Esophagus muscularis mucosa (tissue), 4 donors: ENCODE data around the gene POU3F1. TPM values are rescaled to one million over a fixed set of nuclear protein-coding genes. Genes with fewer than 3 reads are reported as not detected.
A peak's percentile ranks its signal among the peaks of the same experiment; 100 is the strongest.

ENCODE experiments used
- DNase-seq: peaks from one replicate; pipeline ENCODE4 v3.0.0-alpha.2; 2017; ENCODE audit errors: extremely low spot score
- H3K27ac ChIP-seq, 4 donors: fragments of 200-600 bp; sonication (generic); replicated peaks in 1 of 4; 1 replicate in 3 of 4; 2 replicates in 1 of 4; pipeline ENCODE4 v1.5.1; 2016 to 2019; ENCODE audit warnings: mild to moderate bottlenecking in 1 of 4
- H3K27me3 ChIP-seq, 4 donors: fragments of 200-600 bp; sonication (generic); one replicate each; pipeline versions ENCODE4 v1.5.1 to v1.6.0; 2016 to 2019
- H3K36me3 ChIP-seq, 4 donors: fragments of 200-600 bp; sonication (generic); one replicate each; pipeline ENCODE4 v1.5.1; 2016 to 2019
- H3K4me1 ChIP-seq, 4 donors: fragments of 200-600 bp; sonication (generic); one replicate each; pipeline ENCODE4 v1.5.1; 2016 to 2019
- H3K4me3 ChIP-seq, 4 donors: fragments of 200-600 bp; sonication (generic); 1 replicate in 2 of 4; 2 replicates in 2 of 4; pipeline ENCODE4 v1.5.1; 2016 to 2019; ENCODE audit warnings: mild to moderate bottlenecking in 4 of 4, moderate library complexity in 1 of 4
- H3K9me3 ChIP-seq, 4 donors: fragments of 200-600 bp; sonication (generic); 1 replicate in 3 of 4; 2 replicates in 1 of 4; pipeline ENCODE4 v1.5.1; 2016 to 2019
- CTCF ChIP-seq, 3 experiments: fragments of 200-600 bp in 2 of 3; fragments of 450-650 bp in 1 of 3; sonication (generic) in 2 of 3; IDR thresholded peaks; one replicate each; pipeline ENCODE4 v1.5.1; 2017 to 2019; ENCODE audit warnings: antibody characterized with exemption in 3 of 3, mild to moderate bottlenecking in 2 of 3, moderate library complexity in 1 of 3
- EP300 ChIP-seq: sonication (generic); formaldehyde crosslinking; IDR thresholded peaks from one replicate; pipeline ENCODE4 v1.6.1; 2017; ENCODE audit warnings: antibody characterized with exemption
- POLR2A ChIP-seq: fragments of 450-650 bp; IDR thresholded peaks from one replicate; pipeline ENCODE4 v1.6.1; 2017; ENCODE audit warnings: antibody characterized with exemption, moderate library complexity, mild to moderate bottlenecking, low read depth
- POLR2AphosphoS5 ChIP-seq, 2 donors: sonication (generic); formaldehyde crosslinking; IDR thresholded peaks; one replicate each; pipeline ENCODE4 v1.6.1; 2017; ENCODE audit warnings: antibody characterized with exemption in 2 of 2
- WGBS: methylation state at CpG from one replicate; pipeline ENCODE4 v1.1.5; 2018; 5-methylcytosine and 5-hydroxymethylcytosine counted together
- intact Hi-C: fragments of 100-400 bp; cut with DNase I; formaldehyde crosslinking; loops from one replicate; pipeline ENCODE4 v1.15.1; 2023
- small RNA-seq, 3 donors: library from RNA; depleted of rRNA; stranded (forward); fragments of <200 nt; gene quantifications; one replicate each; pipeline ENCODE3, GENCODE V24; 2016
- total RNA-seq, 4 donors: library from RNA; depleted of rRNA; stranded (reverse); fragments of >200 nt; gene quantifications; one replicate each; pipeline versions ENCODE4 v1.1.0 to v1.2.1, GENCODE V29; 2016

The POU3F1 gene
- total RNA-seq, 4 donors from 2014 or later, result 0.29 to 1.3 (median 0.33) TPM; not detected in 1

GRCh38 chr1:37997256-37998088 is 49.1 kb downstream of the POU3F1 start:
- peak overlapping the region; percentile 93 to 97 (median 95) for H3K27ac ChIP-seq
- DNase-seq, result no peak
- no peaks in the 10 kb centered on the region for H3K9me3 ChIP-seq
- H3K4me3 ChIP-seq, result no peak overlapping the region
- TF ChIP-seq CTCF (IDR thresholded peaks at IDR 0.05) (no peak), POLR2AphosphoS5 (IDR thresholded peaks at IDR 0.05) (no peak), POLR2A (no peak)
- intact Hi-C loops, result no loop called here
- H3K4me1 ChIP-seq, result peaks cover 76 to 81% (median 79%) of the 10 kb centered on the region in 4 donors
- WGBS, result 84% methylated on average over 19 of the region's 25 CpGs
- H3K36me3 ChIP-seq, result peaks cover 0 to 24% (median 21%) of the 10 kb centered on the region in 4 donors
- H3K27me3 ChIP-seq, result no peaks in the 10 kb centered on the region

- Histone ChIP-seq H3K9me3 (no peaks in the 10 kb centered on the region), H3K27me3 (no peaks in the 10 kb centered on the region), H3K36me3 (peaks cover 0 to 24% (median 21%) of the 10 kb centered on the region in 4 donors), H3K4me3 (peak overlapping the region; percentile 58 to 71 (median 62)), H3K4me1 (peaks cover 60 to 64% (median 63%) of the 10 kb centered on the region in 4 donors), H3K27ac (peak overlapping the region; percentile 93 to 97 (median 95))
- intact Hi-C loops, result no loop called here
- TF ChIP-seq EP300 (peak; percentile 26), POLR2A (no peak), POLR2AphosphoS5 (IDR thresholded peaks at IDR 0.05) (peak; percentile 84 to 90)
- peak; percentile 93 for DNase-seq
- WGBS, result 2% methylated on average over 34 of the region's 46 CpGs
These were observed 50.7 kb downstream of the POU3F1 start for GRCh38 chr1:37995751-37996345.

- Histone ChIP-seq H3K4me1 (peaks cover 56 to 63% (median 60%) of the 10 kb centered on the region in 4 donors), H3K9me3 (no peaks in the 10 kb centered on the region), H3K27ac (peak overlapping the region; percentile 93 to 97 (median 95)), H3K36me3 (peaks cover 0 to 24% (median 21%) of the 10 kb centered on the region in 4 donors), H3K4me3 (peak overlapping the region; percentile 58 to 71 (median 62)), H3K27me3 (no peaks in the 10 kb centered on the region)
- TF ChIP-seq CTCF (IDR thresholded peaks at IDR 0.05) (no peak), EP300 (no peak), POLR2A (no peak), POLR2AphosphoS5 (IDR thresholded peaks at IDR 0.05) (no peak)
- no peak for DNase-seq
- 47% methylated on average over 11 of the region's 11 CpGs for WGBS
- intact Hi-C loops, result no loop called here
These were observed 51.6 kb downstream of the POU3F1 start for GRCh38 chr1:37994886-37995566.

Small RNAs within 50 kb of the gene (small RNA-seq; reads per million reads assigned to genes)
- 0 reads per million in 3 donors for gene MIR3659

Other genes starting within 250 kb of the POU3F1 start
- gene C1orf122, start 239.0 kb downstream of the POU3F1 start, total RNA-seq, result 100 to 1,000 TPM in 1 of 4 donors, 10 to 100 TPM in 3; 69.9 to 103 (median 94.3) TPM
- gene YRDC, start 238.6 kb downstream of the POU3F1 start, total RNA-seq, result 10 to 100 TPM; 10.8 to 19.1 (median 14.3) TPM
- gene MTF1, start 187.2 kb downstream of the POU3F1 start, total RNA-seq, result 1 to 10 TPM; 4.0 to 7.4 (median 6.7) TPM
- 10 to 100 TPM; 31.1 to 38.9 (median 36.8) TPM for gene INPP5B, start 99.7 kb downstream of the POU3F1 start, total RNA-seq
- 10 to 100 TPM; 38.2 to 42.4 (median 40.6) TPM for gene SF3A3, start 56.8 kb downstream of the POU3F1 start, total RNA-seq
- 10 to 100 TPM; 38.3 to 76.9 (median 52.9) TPM for gene FHL3, start 41.3 kb downstream of the POU3F1 start, total RNA-seq
- 10 to 100 TPM; 39.7 to 55.8 (median 42.4) TPM for gene UTP11, start 34.1 kb downstream of the POU3F1 start, total RNA-seq